ENCODE data around the gene S100A16.

S100A16 gene

DNA sequence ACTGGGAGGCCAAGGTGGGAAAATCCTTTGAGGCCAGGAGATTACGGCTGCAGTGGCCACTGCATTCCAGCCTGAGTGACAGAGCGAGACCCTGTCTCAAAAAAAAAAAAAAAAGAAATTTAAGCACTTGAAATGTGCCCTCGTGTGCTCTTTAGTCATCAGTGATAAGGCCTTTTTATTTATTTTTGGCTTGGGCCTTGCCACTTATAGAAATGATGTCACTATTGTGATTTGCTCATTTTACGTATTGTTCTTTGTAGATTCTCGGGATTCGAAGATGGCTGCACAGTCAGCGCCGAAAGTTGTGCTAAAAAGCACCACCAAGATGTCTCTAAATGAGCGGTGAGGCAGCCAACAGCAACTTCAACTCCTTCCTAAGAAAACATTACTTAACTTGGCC lies 23.4 kb upstream of the S100A16 start:
- DNase-seq (ENCODE audit: low read depth): no peak

- no peak for DNase-seq (ENCODE audit: low read depth)
Observed at GRCh38 chr1:153635872-153636271, 22.9 kb upstream of the S100A16 start.

DNA sequence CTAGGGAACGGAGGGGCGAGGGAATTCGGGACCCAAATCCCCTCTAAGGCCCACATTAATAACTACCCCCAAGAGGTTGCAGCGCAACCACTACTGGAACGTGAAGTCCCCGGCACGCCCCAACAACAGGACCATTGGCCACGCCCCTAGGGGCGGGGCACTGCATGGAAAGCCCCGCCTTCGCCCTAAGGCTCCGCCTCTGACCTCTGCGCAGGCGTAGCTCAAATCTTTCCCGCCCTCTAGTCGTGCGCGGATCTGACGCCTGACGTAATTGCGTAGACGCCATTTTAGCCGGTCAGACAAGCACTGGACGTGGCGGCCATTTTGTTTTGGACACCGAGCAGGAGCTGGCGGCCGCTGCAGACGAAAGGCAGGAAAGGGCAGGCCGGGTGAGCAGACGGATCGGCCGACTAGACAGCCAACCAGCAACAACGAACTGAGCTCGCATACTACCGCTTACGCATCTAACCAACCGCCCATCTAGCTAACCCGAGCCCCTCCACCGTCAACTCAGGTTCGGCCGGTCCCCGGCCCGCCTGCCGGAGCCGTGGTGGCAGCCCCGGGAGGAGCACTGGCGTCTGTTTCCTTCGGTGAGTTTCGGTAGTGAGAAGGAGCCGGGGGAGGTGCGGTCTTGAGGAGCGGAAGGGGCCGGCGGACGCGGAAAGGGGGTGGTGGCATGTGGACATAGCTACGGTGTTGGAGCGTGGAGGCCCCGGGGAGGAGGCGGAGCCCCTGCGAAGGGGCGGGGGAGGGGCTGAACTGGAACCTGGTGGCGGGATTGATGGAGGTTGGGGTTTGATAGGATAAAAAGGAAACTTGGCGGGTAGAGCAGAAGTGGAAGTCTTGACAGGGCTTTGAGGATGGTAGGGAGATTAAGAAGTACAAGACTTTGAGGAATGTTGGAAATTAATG lies 21.1 kb upstream of the S100A16 start, which contains the start of gene CHTOP:
Gene CHTOP (plus strand): TSS at position 313 of the 912 bp plus-strand sequence. CDS start 2,523 bp downstream, outside the sequence.
- peak; percentile 98 for DNase-seq (ENCODE audit: low read depth)

DNA sequence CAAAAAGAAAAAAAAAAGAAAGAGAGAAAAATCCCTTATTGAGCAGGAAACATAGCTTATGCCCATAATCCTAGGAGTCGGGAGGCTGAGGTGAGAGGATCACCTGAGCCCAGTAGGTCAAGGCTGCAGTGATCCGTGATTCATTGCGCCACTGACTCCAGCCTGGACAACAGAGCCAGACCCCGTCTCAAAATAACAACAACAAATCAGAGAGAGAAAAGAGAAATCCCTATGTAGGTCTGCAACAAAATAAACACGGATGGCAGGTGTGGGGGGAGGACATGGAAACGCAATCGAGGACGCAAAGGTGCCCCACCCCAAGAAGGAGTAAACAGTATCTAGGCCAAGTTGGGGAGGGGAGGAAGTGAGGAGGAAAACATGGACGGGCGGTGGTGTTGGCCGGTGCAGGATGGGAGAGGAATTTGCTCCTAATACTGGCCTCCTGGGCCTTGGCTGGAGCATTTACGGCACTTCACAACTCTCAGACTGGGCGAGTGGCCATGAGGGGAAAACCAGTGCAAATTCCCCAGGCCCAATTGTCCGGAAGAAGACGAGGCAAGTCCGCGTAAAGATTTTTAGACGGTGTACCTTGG lies 20.3 kb upstream of the S100A16 start:
- DNase-seq (ENCODE audit: low read depth): peak; percentile 13

DNA sequence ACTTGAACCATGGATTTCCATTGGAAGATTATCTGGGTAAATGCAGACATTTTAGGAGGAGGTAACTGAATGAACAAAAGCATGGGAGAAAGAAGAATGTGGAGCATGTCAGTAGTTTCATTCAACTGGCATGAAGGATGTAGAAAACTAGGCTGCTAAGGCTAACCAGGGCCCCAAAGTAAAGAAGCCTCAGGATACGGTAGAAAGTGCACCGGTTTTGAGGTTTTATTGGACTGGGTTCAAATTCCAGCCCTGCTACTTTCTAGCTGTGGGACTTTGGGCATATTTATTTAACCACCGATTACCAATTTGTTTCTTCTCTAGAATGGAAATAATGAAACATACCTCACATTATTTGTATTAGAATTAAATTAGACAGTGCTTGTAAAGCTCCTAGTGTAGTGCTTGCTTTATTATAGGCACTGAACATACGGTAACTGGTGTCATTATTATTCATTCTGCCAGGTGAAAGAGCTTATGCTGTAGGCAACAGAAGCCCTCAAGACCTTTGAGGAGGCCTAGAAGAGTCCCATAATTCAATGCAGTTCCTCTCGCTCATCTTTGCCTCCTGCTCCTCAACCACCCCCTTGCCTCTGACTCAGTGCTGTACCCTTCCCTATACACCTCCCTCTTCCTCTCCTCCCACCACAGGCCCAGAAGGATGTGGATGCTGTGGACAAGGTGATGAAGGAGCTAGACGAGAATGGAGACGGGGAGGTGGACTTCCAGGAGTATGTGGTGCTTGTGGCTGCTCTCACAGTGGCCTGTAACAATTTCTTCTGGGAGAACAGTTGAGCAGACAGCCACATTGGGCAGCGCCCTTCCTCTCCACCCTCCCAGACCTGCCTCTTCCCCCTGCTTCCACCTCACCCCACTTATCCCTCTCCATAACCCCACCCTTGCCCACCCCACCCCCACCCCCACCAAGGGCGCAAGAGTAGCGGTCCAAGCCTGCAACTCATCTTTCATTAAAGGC lies 18.4 kb upstream of the S100A16 start:
- DNase-seq (ENCODE audit: low read depth): peak; percentile 66

DNA sequence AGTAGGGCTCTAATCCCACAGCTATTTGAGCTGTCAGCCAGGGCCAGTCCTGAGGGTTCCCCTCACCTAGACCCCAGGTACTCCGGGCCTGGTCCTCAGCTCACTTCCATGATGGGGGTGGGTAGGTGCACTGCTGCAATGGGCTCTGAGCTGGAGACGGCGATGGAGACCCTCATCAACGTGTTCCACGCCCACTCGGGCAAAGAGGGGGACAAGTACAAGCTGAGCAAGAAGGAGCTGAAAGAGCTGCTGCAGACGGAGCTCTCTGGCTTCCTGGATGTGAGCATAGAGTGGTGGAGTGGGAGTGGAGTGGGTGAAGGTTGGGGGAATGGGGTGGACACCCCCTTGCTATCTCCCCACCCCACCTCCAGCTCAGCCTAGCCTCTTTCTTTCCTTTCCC lies 17.4 kb upstream of the S100A16 start:
- DNase-seq (ENCODE audit: low read depth): no peak

DNA sequence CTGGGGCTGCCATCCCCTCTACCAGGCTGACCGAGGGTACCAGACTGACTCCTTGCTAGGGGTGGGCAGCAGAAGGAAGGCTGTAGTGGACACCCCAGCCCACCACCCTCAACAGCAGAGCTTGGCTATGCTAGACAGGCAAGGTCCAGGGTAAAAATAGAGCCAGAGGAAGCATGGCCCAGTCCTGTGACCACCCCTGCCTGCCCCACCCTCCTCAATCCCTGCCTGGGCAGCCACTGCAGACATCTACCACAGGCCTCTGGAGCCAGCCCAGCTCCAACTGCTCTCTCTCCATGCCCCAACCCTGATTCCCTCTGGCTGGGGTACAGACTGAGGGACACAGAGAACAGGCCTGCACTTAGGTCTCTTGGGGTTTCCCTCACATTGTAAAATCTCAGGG lies 17.0 kb upstream of the S100A16 start:
- no peak for DNase-seq (ENCODE audit: low read depth)

GRCh38 chr1:153629343-153629665 lies 16.4 kb upstream of the S100A16 start:
- DNase-seq (ENCODE audit: low read depth): no peak

DNA sequence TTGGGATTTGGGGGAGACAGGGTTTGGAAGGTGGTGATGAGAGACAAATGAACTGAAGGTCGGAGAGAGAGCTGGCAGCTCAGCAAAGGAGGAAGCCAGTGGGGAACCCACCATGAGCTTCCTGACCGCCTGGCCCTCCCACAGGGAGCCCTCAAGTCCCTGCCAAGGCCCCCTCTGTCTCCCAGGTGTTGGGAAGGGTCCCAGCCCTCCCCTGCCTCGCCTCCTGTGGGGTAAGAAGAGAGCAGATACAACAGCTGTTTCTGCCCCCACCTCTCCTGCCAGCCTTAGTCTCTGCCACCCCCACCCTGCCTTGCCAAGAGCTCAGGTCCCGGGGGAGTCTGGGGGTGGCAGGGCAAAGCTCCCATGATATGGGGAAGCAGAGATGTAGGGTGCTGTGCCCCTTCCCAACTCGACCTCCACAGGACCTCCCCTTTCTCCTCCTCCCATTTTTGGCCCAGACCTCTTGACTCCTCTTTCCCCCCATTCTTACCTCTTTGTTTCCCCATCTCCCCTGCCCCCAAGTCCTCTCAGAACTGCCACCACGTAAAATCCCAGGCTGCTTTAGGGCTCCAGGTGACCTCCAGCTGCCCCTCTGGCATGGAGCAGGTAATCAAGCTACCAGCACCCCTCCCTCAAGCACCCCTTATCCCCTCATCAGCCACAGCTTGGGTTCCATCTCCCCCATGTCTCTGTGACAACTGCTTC lies 15.9 kb upstream of the S100A16 start:
- no peak for DNase-seq (ENCODE audit: low read depth)

GRCh38 chr1:153627715-153628626 lies 15.0 kb upstream of the S100A16 start, which contains the start of gene S100A1:
TSS of gene S100A1 (plus strand) at chr1:153628434. CDS start at chr1:153630522, 2,088 bp downstream.
- no peak for DNase-seq (ENCODE audit: low read depth)

GRCh38 chr1:153626904-153627714 lies 14.2 kb upstream of the S100A16 start, which contains the start of gene S100A13:
TSS of gene S100A13 (minus strand) at chr1:153627505. CDS start at chr1:153626472, 1,033 bp downstream.
- peak; percentile 97 for DNase-seq (ENCODE audit: low read depth)

DNA sequence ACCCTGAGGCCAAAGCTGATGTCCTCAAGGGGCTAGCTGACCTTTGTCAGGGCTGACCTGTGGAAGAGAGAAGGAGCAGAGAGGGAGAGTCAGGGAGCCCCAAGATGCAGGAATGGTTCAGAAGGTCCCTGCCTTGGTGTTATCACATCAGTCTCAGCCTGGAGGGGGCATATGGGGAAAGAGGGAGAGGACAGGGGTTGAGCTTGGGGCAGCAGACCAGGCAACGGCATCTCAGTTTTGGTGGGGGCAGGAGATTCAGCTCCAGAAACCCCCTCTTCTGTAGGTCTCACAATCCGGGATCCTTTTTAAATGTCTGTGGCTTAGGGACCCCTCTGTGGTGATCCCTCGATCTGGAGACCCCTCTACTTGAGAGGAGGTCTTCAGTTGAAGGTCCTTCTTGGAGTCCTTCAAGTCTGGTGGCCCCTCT lies 13.6 kb upstream of the S100A16 start:
- no peak for DNase-seq (ENCODE audit: low read depth)

- no peak for DNase-seq (ENCODE audit: low read depth)
Observed at GRCh38 chr1:153624965-153625611, 12.2 kb upstream of the S100A16 start.

DNA sequence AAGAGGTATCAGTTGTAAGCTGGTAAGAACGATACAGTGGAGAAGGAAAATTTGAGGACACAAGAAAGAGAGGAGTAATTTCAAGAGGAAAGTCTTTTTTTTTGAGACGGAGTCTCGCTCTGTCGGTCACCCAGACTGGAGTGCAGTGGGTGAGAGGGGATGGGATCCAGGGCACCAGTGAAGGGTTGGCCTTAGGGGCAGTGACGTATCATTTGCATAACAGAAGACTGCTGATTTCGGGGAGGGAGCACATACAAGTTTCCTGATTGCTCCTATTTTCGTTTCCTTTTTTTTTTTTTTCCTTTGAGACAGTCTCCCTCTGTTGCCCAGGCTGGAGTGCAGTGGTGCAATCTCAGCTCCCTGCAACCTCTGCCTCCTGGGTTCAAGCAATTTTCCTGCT lies 10.2 kb upstream of the S100A16 start:
- no peak for DNase-seq (ENCODE audit: low read depth)

DNA sequence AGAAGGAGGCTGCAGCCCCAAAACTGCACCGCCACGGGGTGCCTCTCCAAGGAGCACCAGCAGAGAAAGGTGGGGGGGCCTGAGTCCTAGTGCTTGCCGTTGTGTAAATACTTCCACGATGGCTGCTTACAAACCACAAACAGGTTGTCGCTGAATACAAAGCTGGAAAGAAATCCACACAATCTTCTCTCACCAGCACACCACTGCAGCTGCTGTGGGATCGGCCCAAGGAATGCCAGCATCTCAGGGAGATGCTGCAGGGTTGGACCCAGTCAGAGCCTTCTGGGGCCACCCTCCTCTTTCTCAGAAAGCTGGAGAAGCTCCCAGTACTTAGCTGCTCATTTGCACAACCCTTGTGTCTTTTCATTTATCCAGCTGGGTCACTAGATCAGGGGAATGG lies 6.2 kb upstream of the S100A16 start:
- no peak for DNase-seq (ENCODE audit: low read depth)

- peak; percentile 86 for DNase-seq (ENCODE audit: low read depth)
Observed at GRCh38 chr1:153617663-153618062, 4.7 kb upstream of the S100A16 start.

- DNase-seq (ENCODE audit: low read depth): no peak
Observed at GRCh38 chr1:153616917-153617311, 4.0 kb upstream of the S100A16 start.

DNA sequence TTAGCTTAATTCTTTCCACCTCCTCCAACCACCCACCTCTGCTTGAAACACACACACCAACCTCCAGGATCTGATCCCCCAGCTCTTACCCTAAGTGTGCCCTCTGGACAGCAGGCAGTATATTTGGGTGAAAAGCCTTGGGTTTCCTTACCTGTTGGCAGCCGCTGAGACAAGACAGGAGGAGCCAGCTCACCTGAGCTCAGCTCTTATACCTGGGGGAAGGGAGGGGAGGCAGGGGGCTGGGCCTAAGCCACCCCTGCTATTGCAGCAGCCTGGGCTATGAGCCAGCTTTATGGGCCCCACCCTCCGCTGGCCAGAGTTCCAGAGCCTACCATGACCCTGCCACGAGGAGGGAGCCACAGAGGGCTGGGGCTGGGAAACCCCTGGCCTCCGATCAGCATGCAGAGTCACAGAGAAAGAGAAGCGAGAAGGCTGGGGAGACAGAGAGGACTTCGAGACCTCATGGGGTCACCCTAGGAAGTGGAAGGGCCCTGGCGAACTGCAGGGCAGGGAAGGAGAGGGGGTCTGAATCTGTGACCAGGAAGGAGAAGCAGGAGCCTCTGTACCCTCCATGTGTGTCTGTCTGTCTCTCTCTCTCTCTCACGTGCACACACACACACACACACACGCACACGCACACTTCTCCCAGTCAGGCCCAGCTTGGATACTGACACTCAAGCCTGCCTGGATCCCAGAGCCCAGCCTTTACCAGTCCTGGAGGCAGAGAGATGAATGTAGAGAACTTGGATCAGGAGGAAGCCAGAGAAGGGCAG lies 3.4 kb upstream of the S100A16 start, which contains the start of gene S100A14:
Gene S100A14 (minus strand): TSS at position 182 of the 773 bp plus-strand sequence. CDS start 467 bp downstream, outside the sequence.
- DNase-seq (ENCODE audit: low read depth): no peak

Measured in EH (cell line).